AG04450 (cell line): ENCODE data around the gene DUSP15. TPM values are rescaled to one million over a fixed set of nuclear protein-coding genes. Genes with fewer than 3 reads are reported as not detected.

Experiments used
- CTCF ChIA-PET: fragments of 300-600, 350-600 bp; formaldehyde crosslinking; extraction: SDS; loops from one replicate; lab custom pipeline; 2022; ENCODE audit warnings: antibody characterized with exemption, inconsistent platforms; lab: Charles Lee
- POLR2A ChIA-PET: fragments of 350-600 bp; formaldehyde crosslinking; extraction: SDS; loops from one replicate; lab custom pipeline; 2021; ENCODE audit warnings: antibody characterized with exemption, inconsistent platforms; lab: Yijun Ruan, JAX
- DNase-seq: peaks from one replicate; pipeline ENCODE4 v3.0.0-alpha.2; 2011; ENCODE audit warnings: low read depth, low spot score
- H3K27ac ChIP-seq: one replicate; pipeline ENCODE4 v1.5.1; 2012; ENCODE audit warnings: low read depth, low read length, control low read depth
- H3K27me3 ChIP-seq: one replicate; pipeline ENCODE4 v1.6.0; 2012; ENCODE audit warnings: low read length; ENCODE audit not compliant: control insufficient read depth, insufficient read depth
- H3K4me3 ChIP-seq: 2 replicates; pipeline ENCODE4 v1.5.1; 2011; ENCODE audit warnings: mild to moderate bottlenecking, low read depth, low read length, control low read depth
- H3K9me3 ChIP-seq: 2 replicates; pipeline ENCODE4 v1.5.1; 2012; ENCODE audit warnings: low read length; ENCODE audit not compliant: control insufficient read depth, insufficient read depth
- polyA plus RNA-seq: library from polyadenylated mRNA; depleted of rRNA; stranded (reverse); fragments of >200 nt; gene quantifications from 2 replicates; pipeline ENCODE4 v1.2.3, GENCODE V29; 2011
- TF ChIP-seq, protein P1 (sequence below): IDR thresholded peaks from 2 replicates; pipeline ENCODE4 v1.5.1; 2011; ENCODE audit warnings: low read depth, low read length, control low read depth, inconsistent platforms

The DUSP15 gene
- polyA plus RNA-seq, 1 experiment: not detected

GRCh38 chr20:31910071-31910803 lies 39.9 kb upstream of the DUSP15 start:
- POLR2A ChIA-PET: interaction anchor here (1.1 kb wide), 1 partner anchor 31 kb away, joined by 14 read pairs; no protein-coding TSS in a partner anchor
- no peak overlapping the region for H3K27ac ChIP-seq
- DNase-seq: no peak
- H3K4me3 ChIP-seq: no peak overlapping the region
- CTCF ChIA-PET: interaction anchor here (1.0 to 1.6 kb wide), 3 partner anchors 41 to 121 kb away, joined by 3 to 4 read pairs (median 3); partner anchors contain the start of gene PDRG1
- TF ChIP-seq, protein P1, sequence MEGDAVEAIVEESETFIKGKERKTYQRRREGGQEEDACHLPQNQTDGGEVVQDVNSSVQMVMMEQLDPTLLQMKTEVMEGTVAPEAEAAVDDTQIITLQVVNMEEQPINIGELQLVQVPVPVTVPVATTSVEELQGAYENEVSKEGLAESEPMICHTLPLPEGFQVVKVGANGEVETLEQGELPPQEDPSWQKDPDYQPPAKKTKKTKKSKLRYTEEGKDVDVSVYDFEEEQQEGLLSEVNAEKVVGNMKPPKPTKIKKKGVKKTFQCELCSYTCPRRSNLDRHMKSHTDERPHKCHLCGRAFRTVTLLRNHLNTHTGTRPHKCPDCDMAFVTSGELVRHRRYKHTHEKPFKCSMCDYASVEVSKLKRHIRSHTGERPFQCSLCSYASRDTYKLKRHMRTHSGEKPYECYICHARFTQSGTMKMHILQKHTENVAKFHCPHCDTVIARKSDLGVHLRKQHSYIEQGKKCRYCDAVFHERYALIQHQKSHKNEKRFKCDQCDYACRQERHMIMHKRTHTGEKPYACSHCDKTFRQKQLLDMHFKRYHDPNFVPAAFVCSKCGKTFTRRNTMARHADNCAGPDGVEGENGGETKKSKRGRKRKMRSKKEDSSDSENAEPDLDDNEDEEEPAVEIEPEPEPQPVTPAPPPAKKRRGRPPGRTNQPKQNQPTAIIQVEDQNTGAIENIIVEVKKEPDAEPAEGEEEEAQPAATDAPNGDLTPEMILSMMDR: no peak
- H3K27me3 ChIP-seq: peaks cover 25% of the 10 kb centered on the region
- no peaks in the 10 kb centered on the region for H3K9me3 ChIP-seq

DNA sequence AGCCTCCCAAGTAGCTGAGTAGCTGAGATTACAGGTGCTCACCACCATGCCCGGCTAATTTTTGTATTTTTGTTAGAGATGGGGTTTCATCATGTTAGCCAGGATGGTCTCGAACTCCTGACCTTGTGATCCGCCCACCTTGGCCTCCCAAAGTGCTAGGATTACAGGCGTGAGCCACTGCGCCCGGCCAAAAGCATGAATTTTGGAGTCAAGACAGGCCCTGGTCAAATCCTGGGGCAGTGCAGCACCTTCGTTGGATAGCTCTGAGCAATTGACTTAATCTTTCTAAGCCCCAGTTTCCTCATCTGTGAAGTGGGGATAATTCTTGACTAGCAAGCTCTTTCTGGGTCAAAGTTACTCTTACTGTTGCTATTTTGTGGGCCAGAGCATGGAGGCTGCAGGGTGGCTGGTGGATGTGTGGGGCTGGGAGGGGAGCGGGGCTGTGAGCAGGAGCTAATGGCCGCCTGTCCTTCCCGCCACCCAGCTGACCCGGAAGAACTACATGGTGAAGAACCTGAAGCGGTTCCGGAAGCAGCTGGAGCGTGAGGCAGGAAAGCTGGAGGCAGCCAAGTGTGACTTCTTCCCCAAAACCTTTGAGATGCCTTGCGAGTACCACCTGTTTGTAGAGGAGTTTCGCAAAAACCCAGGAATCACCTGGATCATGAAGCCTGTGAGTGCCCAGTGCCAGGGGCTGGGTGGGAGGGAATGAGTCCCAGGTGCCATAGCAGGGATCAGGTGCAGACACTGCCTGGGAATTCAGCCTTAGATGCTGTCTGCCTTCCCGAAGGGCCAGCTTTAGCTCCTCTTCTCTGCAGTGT lies 39.1 kb upstream of the DUSP15 start:
- H3K27me3 ChIP-seq: peaks cover 22% of the 10 kb centered on the region
- no peaks in the 10 kb centered on the region for H3K9me3 ChIP-seq
- no peak overlapping the region for H3K27ac ChIP-seq
- ChIA-PET CTCF (interaction anchor here (1.0 to 1.1 kb wide), 2 partner anchors 42 to 121 kb away, joined by 3 read pairs; partner anchors contain the start of gene PDRG1), POLR2A (interaction anchor here (1.1 kb wide), 1 partner anchor 32 kb away, joined by 14 read pairs; no protein-coding TSS in a partner anchor)
- no peak overlapping the region for H3K4me3 ChIP-seq
- DNase-seq: no peak
- TF ChIP-seq, protein P1: no peak

GRCh38 chr20:31908424-31908823 lies 38.1 kb upstream of the DUSP15 start:
- POLR2A ChIA-PET: interaction anchor here (0.6 kb wide), 1 partner anchor 340 kb away, joined by 3 read pairs; no protein-coding TSS in a partner anchor
- CTCF ChIA-PET: no interaction called here

GRCh38 chr20:31908016-31908415 lies 37.7 kb upstream of the DUSP15 start:
- no peaks in the 10 kb centered on the region for H3K9me3 ChIP-seq
- DNase-seq: no peak
- TF ChIP-seq, protein P1: no peak
- H3K27ac ChIP-seq: no peak overlapping the region
- peaks cover 9% of the 10 kb centered on the region for H3K27me3 ChIP-seq
- POLR2A ChIA-PET: interaction anchor here (0.6 kb wide), 1 partner anchor 340 kb away, joined by 3 read pairs; no protein-coding TSS in a partner anchor
- CTCF ChIA-PET: no interaction called here
- H3K4me3 ChIP-seq: no peak overlapping the region

More at GRCh38 chr20:31908424-31908823, 38.1 kb upstream of the DUSP15 start:
- DNase-seq: no peak
- Histone ChIP-seq H3K27ac (no peak overlapping the region), H3K27me3 (peaks cover 13% of the 10 kb centered on the region), H3K9me3 (no peaks in the 10 kb centered on the region), H3K4me3 (no peak overlapping the region)
- TF ChIP-seq, protein P1: no peak
